ENCODE measurements around the gene ACSS1.

- no peak for TF ChIP-seq POLR2AphosphoS5 (IDR thresholded peaks at IDR 0.05)
- no peak for TF ChIP-seq CTCF (IDR thresholded peaks at IDR 0.05)
- no peak for TF ChIP-seq POLR2A (IDR thresholded peaks at IDR 0.05)
- no peak for TF ChIP-seq EP300 (IDR thresholded peaks at IDR 0.05)
Measured at GRCh38 chr20:25007491-25008305, 50.2 kb downstream of the ACSS1 start.

All from stomach (tissue), 4 donors.